ENCODE data around the gene ZNF22. TPM values are rescaled to one million over a fixed set of nuclear protein-coding genes. Genes with fewer than 3 reads are reported as not detected.
A peak's percentile ranks its signal among the peaks of the same experiment; 100 is the strongest.

Gene ZNF22
- 10 to 100 TPM; 18.9 to 21.1 TPM for total RNA-seq
- long read RNA-seq, transcript ZNF22-201 (2 exons, 2,551 nt) = major isoform, 17 of 19 reads
- long read RNA-seq, partial matches to known transcripts = 2 of 19 reads
- long read RNA-seq, other reads (novel, unspliced or antisense) = 0 of 19 reads

DNA sequence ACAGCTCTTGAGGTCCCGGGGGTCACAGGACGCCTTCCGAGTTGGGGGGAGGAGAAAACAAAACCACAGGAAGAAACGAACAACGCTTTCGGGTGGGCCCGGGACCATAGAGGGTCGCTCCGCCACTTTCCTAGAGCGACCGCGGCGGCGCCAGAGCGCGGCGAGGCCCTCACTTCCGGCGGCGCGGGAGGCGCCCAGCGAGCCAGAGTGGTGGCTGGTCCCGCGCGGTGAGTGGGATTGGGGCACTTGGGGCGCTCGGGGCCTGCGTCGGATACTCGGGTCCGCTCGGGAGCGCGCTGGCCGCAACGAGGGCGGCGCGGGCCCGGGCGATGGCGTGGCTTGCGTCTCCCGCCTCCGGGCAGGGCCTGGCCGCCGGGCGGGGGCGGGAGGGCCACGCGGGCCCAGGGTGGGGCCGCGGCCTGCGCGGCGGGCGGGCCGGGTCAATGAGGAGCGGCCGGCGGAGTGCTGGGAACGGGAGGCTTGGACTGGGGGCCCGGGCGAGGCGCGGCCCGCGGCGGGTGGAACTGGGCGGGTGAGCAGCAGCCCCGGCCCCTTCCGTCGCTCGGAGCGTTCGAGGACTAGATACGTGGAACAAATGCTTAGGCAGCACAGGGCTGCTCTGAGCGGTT, at the start of gene ZNF22:
Gene ZNF22, plus strand, starts transcription at position 172 of the 629 bp plus-strand sequence. CDS start 2,446 bp downstream, outside the sequence.
- DNase-seq (peak; percentile 77), ATAC-seq (peak; percentile 76 to 86)
- intact Hi-C loops (cut with DNase I) = no loop called here

DNA sequence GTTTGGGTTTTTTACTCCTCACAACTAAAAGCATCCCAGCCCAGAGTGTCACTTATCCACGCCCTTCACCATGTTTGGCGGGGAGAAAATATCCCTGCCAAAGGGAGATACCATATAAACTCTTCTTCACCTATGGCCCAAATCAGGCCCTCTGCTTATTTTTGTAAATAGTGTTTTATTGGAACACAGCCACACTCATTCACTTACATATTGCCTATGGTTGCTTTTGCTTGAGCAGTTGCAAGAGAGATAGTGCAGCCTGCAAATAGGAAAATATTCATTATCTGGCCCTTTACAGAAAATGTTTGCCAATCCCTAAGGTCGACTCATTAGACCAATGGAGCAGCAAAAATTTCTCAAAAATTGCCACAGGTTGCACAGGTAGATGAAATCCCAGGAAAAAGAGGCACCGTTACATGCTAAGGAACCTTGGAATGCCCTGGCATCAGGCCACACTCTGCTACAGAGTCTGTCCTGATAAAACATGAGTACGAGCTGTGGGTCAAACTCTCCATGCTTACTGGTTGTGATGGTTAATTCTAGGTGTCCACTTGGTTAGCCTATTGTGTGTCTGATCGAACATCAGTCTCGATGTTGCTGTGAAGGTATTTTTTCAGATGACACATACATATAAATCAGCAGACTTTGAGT, 49.0 kb upstream of the ZNF22 start:
- intact Hi-C loops (cut with DNase I) = no loop called here
- ATAC-seq (no peak), DNase-seq (no peak)

DNA sequence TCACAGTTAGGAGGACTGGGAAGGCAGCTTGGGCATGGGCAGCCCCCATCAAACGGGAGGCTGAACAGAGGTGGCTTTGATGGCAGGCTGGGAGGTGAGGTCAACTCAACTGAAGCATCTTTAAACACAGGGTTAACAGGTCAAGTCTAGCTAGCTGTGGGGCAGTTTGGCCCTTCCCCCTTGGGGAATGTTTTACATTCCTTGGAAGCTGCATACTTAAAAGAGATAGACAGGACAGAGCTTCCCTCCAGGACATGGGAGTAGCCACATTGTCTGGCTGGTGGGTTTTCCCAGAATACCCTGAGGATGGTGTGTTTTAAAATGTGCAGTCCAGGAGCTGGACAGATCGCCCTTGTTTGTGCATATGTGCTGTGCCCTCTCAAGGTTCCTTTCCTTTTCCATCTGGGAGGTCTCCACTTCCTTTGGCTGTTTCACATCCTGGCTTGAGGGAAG, 47.9 kb upstream of the ZNF22 start:
- DNase-seq (no peak), ATAC-seq (no peak)
- intact Hi-C loops (cut with DNase I) = no loop called here

DNA sequence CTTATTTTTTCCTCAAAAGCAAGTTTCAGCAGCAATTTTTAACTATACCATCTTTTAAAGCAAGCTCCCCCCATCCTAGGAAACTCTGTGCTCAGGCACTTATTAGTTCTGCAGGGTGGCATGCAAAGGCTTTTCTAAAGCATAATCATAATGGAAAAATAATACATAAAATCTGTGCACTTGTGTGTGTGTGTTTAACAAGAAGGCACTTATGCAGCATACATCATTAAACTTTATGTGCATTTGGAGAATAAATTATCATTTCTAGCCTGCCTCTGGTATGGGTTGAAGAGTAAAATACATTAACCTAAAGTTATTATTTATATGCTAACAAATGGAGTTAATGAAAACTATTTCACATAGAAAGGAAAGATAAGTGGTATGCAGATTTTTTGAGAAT, 46.7 kb upstream of the ZNF22 start:
- no peak for DNase-seq
- intact Hi-C loops (cut with DNase I) = no loop called here
- ATAC-seq = no peak

DNA sequence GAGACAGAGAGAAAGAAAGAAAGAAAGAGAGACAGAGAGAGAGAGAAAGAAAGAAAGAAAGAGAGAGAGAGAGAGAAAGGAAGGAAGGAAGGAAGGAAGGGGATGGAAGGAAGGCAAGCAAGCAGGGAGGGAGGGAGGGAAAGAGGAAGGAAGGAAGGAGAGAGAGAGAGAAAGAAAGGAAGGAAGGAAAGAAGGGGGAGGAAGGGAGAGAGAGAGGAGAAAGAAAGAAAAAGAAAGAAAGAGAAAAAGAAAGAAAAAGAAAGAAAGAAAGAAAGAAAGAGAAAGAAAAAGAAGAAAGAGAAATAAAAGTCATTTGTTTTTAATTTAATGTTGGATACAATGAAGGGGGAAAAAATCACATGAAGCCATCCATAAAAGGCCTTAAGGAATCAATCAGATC, 45.8 kb upstream of the ZNF22 start:
- DNase-seq (no peak), ATAC-seq (no peak)
- intact Hi-C loops (cut with DNase I) = no loop called here

DNA sequence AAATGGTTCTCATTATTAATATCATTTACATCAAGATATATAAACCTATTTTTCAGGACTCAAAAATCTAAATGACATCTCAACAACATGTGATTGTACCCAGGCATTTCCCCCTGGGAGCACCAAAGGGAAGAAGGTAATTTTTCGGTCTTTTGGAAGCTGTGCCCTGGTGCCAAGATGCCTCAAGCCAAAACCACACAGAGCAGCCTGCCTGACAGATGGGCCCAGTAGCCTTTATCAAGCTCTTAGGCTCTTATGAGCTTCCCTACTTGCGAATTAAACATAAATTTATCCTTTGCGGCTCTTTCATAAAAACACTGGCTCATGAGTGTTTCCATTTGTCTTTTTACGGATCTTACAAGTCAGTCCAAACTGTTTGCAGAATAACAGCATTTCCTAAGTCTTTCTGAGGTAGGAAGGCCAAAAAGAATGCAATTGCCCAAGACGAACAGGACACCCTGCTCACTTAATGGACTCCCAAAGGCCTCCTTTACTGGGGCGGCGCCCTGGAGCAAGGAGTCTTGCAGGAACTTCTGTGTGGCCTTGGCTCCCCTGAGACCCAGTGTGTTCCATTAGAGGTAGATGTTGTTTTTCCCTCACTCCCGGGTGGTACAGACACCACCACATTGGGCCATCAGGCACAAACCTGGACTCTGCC, 45.2 kb upstream of the ZNF22 start:
- DNase-seq (no peak), ATAC-seq (no peak)
- intact Hi-C loops (cut with DNase I) = no loop called here

DNA sequence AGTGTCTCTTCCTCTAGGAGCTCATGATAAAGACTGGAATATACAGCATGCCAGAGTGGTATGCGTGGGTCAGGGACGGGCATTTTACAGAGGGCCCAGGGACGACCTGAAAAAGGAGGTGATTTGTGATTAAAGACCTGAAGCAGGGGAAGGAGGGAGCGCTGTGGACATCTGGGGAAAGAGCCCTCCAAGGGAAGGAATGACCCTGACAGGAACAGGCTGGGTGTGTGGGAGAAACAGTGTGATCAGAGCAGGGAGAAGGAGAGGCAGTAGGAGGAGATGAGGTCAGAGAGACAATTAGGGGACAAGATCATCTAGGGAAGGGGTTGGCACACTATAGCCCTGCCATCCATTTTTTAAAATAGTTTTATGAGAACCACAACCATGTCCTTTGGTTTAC, 44.5 kb upstream of the ZNF22 start:
- ATAC-seq (no peak), DNase-seq (no peak)
- intact Hi-C loops (cut with DNase I) = no loop called here

DNA sequence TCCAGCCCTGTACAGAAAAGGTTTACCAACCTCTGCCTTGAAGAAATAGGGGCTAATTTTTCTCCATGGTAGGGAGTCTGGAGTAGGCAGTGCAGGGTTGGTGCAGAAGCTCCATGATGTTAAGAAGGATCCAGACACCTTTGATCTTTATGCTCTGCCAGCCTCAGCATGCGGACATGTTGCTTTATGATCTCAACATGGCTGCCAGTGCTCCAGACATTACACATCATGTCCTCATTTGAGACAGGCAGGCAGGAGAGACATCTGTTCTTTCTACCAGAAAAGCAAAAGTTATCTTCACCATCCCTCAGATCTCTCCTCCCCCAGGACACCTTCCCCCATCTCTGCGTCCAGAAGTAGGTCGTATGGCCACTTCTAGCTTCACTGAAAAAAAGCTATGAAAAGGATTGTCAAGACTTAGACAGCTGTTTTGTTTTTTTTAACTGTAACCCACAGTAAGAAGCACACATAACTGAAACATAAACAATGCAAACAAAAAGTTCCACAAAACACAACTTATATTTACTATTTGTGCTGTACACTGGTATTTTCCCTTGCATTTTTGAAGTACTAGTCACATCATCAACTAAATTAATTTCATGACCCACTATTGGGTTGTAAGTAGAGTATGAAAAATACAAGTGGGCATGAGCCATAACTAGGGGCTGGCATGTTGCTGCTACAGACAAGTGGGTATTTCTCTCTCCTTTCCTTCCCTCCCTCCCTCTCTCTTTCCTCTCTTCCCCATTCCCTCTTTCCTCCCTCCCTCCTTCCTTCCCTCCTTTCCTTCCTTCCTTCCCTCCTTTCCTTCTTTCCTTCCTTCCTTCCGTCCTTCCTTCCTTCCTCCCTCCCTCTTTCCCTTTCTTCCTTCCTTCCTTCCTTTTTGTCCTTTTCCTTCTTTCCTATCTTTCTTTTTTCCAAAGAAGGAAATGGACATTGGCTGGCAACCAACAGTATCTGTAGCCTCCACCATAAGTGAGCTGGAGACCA, 43.7 kb upstream of the ZNF22 start:
- intact Hi-C loops (cut with DNase I) = no loop called here
- ATAC-seq = no peak
- DNase-seq = no peak

DNA sequence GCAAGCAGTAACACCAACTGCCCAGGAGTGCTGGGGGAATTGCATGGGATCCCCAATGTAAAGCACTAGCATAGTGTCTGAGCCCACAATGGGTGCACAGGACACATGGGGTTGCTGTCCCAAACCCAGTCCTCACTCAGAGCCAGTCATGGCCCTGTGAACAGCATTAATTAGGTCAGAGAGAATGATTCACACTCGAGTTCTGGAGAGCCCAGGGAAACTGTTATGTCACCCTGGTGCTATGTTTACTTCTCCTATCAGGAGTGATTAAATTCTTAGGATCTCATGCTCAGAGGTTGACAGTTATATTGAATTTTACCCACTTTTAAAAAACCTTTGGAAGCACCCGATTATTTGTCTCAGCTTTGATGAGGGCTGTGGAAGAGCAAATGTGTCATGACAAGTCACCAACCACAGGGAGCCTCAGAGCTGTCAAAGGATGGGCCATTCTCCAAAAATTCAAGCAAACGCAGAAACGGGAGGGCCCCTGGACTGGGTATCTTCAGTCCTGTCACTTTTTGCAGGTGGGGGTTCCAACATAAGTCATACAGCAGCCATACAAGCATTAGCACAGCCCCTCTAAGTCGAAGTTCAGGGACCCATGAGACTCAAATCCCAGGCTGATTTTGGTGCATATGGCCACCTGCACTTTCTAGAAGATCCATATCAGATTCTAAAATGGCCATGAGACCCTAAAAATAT, 42.4 kb upstream of the ZNF22 start:
- ATAC-seq = peak; percentile 24 to 66
- intact Hi-C loops (cut with DNase I) = no loop called here
- DNase-seq = no peak

DNA sequence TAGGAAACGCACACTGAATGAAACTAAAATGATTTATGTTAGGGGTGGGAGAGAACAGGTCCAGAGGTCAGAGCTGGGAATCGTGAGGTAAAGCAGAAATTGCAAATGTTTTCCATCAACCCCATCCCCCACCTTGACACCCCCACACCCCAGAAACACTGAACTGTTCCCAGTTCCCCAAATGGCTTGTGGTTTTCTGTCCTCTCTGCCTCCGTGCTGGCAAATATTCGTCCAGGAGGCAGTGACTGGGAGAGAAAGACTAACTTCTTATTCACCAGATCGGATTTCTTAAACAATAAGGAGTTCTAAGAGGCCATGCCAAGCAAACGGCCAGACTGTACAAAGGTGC, 41.9 kb upstream of the ZNF22 start:
- intact Hi-C loops (cut with DNase I) = no loop called here

DNA sequence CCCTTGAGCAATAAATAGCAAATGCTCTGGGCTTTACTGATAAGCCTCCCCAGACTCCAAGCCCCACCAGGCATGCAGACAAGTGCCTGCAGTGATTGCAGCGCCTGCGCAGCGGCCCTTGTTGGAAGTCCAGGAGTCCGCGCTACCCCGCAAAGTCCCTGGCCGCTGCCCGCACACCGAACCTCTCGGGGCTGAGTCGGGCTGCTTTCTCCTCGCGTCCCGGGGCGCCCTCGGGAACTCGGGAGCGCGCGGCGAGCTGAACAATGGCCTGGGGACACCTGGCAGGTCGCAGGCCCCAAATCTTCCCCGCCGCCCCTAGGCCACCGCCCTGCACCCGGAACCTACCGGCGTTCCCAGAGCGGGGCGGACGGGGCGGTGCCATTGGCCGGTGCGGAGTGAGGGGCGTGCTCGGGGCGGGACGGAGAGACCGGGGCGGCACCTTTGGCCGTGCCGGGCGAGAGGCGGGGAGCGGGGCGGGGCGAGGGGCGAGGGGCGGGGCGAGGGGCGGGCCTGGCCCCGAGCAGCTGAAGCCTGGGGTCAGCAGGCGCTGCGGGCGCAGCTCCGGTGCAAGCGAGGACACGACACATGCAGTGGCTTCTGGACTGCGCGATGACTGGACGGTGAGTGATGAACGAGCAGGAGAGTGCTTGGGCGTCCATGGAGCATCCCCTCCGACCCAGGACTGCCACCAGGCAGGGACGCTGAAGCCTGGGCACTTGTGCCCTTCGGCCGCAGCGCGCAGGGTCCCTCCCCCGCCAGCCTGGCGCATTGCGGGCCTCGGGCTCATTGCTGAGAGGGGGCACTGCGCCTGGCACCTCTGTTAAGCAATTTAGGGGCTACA, 41.3 kb upstream of the ZNF22 start, which contains the start of gene RASSF4:
Gene RASSF4, plus strand, starts transcription at position 556 of the 841 bp plus-strand sequence. CDS start 10,401 bp downstream, outside the sequence.
- ATAC-seq (peak; percentile 94 to 95), DNase-seq (peak; percentile 94)
- intact Hi-C loops (cut with DNase I) = no loop called here

More for the DNA sequence above, 41.9 kb upstream of the ZNF22 start:
- no peak for ATAC-seq
- DNase-seq = no peak

DNA sequence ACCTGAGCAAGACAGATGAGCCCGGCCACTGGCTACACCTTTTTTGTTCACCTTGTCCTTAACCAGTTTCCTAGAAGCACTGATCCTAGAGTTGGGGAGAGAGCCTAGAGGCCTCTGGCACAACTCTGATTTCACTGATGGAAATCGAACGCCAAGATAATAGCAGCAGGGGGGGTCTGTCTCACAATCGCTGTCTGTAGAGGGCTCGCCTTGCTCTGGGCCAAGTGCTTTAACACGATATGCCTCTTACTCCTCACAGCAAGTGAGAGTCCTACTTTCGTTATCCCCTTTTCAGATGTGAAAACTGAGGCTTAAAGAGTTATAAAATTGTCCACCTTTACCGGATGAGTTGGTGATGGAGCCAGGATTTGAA, 40.6 kb upstream of the ZNF22 start:
- DNase-seq (no peak), ATAC-seq (no peak)
- intact Hi-C loops (cut with DNase I) = no loop called here

DNA sequence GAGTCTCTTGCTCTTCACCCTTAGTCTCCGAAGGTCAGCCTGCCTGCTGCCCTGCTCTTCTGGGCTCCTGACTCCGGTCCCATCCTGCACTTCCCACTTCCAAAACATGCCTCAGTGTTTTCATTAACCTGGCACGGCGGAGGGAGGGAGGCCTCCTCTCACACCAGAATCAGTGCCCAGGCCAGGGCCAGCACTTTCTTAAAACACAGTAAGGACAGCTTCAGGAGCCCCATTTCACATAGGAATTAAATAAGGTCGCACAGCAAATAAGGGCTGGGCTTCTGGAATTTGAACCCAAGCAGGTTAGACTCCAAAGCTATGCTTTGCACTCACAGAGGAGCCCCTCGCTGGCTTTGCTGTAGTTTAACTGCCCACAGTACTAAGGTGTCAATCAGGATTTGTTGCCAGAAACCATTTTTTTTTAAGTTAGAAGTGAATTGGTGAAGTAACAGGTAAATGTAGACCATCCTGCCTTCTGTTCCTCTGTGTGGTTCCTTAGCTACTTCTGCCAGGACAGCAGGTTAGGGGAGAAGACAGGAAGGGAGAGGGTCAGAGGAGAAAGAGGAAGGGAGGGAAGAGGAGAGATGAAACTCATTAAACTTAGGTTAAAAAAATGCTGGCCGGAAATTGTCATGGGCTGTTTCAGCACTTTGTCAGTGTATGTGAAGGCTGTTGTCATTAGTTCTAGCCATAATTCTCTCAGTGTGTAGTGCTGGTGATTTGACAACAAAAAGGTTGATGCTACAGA, 40.1 kb upstream of the ZNF22 start:
- ATAC-seq (no peak), DNase-seq (no peak)
- intact Hi-C loops (cut with DNase I) = no loop called here

DNA sequence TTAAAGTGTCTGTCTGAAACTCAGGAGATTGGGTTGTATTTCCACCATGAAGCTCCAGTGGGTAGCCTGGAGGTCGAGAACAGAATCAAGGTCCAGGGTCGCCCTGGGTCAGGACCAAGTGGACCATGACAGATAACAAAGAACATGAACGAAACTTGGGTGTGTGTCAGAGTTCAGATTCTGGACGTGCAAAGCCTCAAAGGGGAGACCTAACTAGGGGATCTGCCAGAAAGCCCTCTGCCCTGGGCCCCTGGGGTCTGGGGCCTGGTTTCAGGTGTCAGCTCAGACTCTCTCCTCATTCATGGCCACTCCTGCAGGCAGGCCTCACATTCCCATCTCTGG, 39.5 kb upstream of the ZNF22 start:
- ATAC-seq (no peak), DNase-seq (no peak)
- intact Hi-C loops (cut with DNase I) = no loop called here

DNA sequence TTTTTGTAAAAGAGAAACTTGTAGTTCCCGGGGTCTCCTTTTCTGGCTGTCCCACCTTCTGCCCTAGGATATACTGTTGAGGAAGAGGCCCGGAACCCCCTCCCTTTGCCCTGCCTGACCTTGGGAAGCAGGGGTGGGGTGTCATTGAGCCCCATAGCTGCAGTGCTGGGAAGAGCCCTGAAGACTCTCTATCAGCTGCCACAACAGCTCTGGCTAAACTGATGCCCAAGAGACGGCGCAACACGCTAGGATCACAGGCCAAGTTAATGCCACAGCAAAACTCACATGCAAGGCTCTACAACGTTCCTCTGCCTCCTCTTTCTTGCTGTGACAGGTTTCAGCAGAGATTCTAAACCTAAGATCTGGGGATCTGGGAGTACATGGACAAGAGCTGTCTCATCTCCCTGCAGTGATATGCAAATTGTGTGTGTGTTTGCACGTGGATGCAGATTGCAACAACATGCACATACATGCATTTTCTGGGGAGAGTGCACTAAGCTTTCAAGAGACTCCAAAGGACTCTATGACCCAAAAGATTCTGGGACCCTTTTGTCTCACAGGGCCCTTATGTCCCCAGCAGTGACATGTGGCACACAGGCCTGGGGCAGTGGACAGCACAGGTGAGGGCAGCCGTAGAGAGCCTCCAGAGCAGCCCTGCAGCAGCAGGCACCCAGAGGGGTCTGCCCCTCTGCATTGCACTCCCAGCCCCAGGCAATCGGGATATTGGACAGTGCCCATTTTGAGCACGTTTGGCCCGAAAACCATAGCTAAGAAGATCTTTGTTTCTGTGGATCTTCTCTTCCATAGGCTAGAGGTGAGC, 38.6 kb upstream of the ZNF22 start:
- intact Hi-C loops (cut with DNase I) = no loop called here
- ATAC-seq (no peak), DNase-seq (no peak)
